ENCODE measurements around the gene EXO5. TPM values are rescaled to one million over a fixed set of nuclear protein-coding genes. Genes with fewer than 3 reads are reported as not detected.
"Not testable (repeated sequence)": the region's sequence is repeated elsewhere in the genome, so short reads cannot be mapped to it uniquely, and the experiment has no call there.

Gene EXO5
- total RNA-seq, 2 experiments from 2014 or later, result 9.4 to 9.9 TPM

GRCh38 chr1:40519517-40519916, 10.9 kb downstream of the EXO5 start:
- no peaks in the 10 kb centered on the region for H3K4me1 Mint-ChIP-seq (ENCODE audit: low read depth)
- H3K9me3 Mint-ChIP-seq, result peaks cover 56% of the 10 kb centered on the region
- no peaks in the 10 kb centered on the region for H3K27me3 Mint-ChIP-seq (ENCODE audit: low read depth)
- H3K36me3 Mint-ChIP-seq (ENCODE audit: low read depth), result peaks cover 30% of the 10 kb centered on the region
- no peak overlapping the region for H3K4me3 Mint-ChIP-seq
- no peak overlapping the region for H3K27ac Mint-ChIP-seq
- CTCF ChIA-PET, result no interaction called here
- DNase-seq, result no peak
- intact Hi-C loops (cut with micrococcal nuclease), result no loop called here

GRCh38 chr1:40530735-40531380, 22.3 kb downstream of the EXO5 start:
- CTCF ChIA-PET, result interaction anchor here (0.7 kb wide), 1 partner anchor 93 kb away, joined by 3 read pairs; no protein-coding TSS in a partner anchor
- peaks cover 6% of the 10 kb centered on the region for H3K9me3 Mint-ChIP-seq
- peaks cover 6% of the 10 kb centered on the region for H3K27me3 Mint-ChIP-seq (ENCODE audit: low read depth)
- intact Hi-C loops (cut with micrococcal nuclease), result loop anchor here (1.0 to 5.0 kb wide), 8 partner anchors 23 to 453 kb away; partner anchors contain the start of genes EXO5, NFYC, SMAP2 and ZMPSTE24
- peaks cover 11% of the 10 kb centered on the region for H3K36me3 Mint-ChIP-seq (ENCODE audit: low read depth)
- H3K27ac Mint-ChIP-seq, result peak overlapping the region; percentile 91
- no peak for DNase-seq
- H3K4me3 Mint-ChIP-seq, result peak overlapping the region; percentile 99
- H3K4me1 Mint-ChIP-seq (ENCODE audit: low read depth), result peaks cover 18% of the 10 kb centered on the region

- CTCF ChIA-PET, result interaction anchor here (0.7 to 2.7 kb wide), 10 partner anchors 13 to 318 kb away, joined by 3 to 22 read pairs (median 4); no protein-coding TSS in a partner anchor
- Mint-ChIP-seq H3K4me1 (ENCODE audit: low read depth) (peaks cover 18% of the 10 kb centered on the region), H3K4me3 (peak within 1 kb of the TSS; percentile 99), H3K36me3 (ENCODE audit: low read depth) (peaks cover 10% of the 10 kb centered on the region), H3K27me3 (ENCODE audit: low read depth) (peaks cover 4% of the 10 kb centered on the region), H3K9me3 (peaks cover 2% of the 10 kb centered on the region), H3K27ac (peak within 1 kb of the TSS; percentile 91)
- DNase-seq, result peak; percentile 94
- intact Hi-C loops (cut with micrococcal nuclease), result loop anchor here (1.0 to 5.0 kb wide), 8 partner anchors 23 to 453 kb away; partner anchors contain the start of genes EXO5, NFYC, SMAP2 and ZMPSTE24
Observed at GRCh38 chr1:40531381-40532061, 23.0 kb downstream of the EXO5 start, which contains the start of gene ZNF684. Gene ZNF684 (plus strand): TSS chr1:40531637. CDS start chr1:40533167, 1,530 bp downstream.

GRCh38 chr1:40532062-40532389, 23.5 kb downstream of the EXO5 start:
- peaks cover 18% of the 10 kb centered on the region for H3K4me1 Mint-ChIP-seq (ENCODE audit: low read depth)
- peaks cover 13% of the 10 kb centered on the region for H3K36me3 Mint-ChIP-seq (ENCODE audit: low read depth)
- peak overlapping the region; percentile 99 for H3K4me3 Mint-ChIP-seq
- intact Hi-C loops (cut with micrococcal nuclease), result loop anchor here (5.0 kb wide), 3 partner anchors 160 to 195 kb away; partner anchors contain the start of genes NFYC and SMAP2
- peak overlapping the region; percentile 91 for H3K27ac Mint-ChIP-seq
- no peak for DNase-seq
- peaks cover 4% of the 10 kb centered on the region for H3K27me3 Mint-ChIP-seq (ENCODE audit: low read depth)
- CTCF ChIA-PET, result interaction anchor here (0.5 to 2.7 kb wide), 21 partner anchors 11 to 405 kb away, joined by 3 to 22 read pairs (median 4); no protein-coding TSS in a partner anchor
- peaks cover 2% of the 10 kb centered on the region for H3K9me3 Mint-ChIP-seq

- no peak overlapping the region for H3K27ac Mint-ChIP-seq
- H3K36me3 Mint-ChIP-seq (ENCODE audit: low read depth), result peaks cover 17% of the 10 kb centered on the region
- no peaks in the 10 kb centered on the region for H3K27me3 Mint-ChIP-seq (ENCODE audit: low read depth)
- H3K9me3 Mint-ChIP-seq, result no peaks in the 10 kb centered on the region
- intact Hi-C loops (cut with micrococcal nuclease), result loop anchor here (5.0 kb wide), 3 partner anchors 159 to 196 kb away; partner anchors contain the start of genes NFYC and SMAP2
- no peak overlapping the region for H3K4me3 Mint-ChIP-seq
- DNase-seq, result peak; percentile 47
- H3K4me1 Mint-ChIP-seq (ENCODE audit: low read depth), result peaks cover 18% of the 10 kb centered on the region
- CTCF ChIA-PET, result interaction anchor here (0.6 to 2.7 kb wide), 25 partner anchors 10 to 389 kb away, joined by 3 to 22 read pairs (median 4); no protein-coding TSS in a partner anchor
Observed at GRCh38 chr1:40532844-40533424, 24.4 kb downstream of the EXO5 start.

- Mint-ChIP-seq H3K9me3 (no peaks in the 10 kb centered on the region), H3K27me3 (ENCODE audit: low read depth) (no peaks in the 10 kb centered on the region), H3K4me1 (ENCODE audit: low read depth) (peaks cover 18% of the 10 kb centered on the region), H3K4me3 (no peak overlapping the region), H3K27ac (no peak overlapping the region), H3K36me3 (ENCODE audit: low read depth) (peaks cover 19% of the 10 kb centered on the region)
- CTCF ChIA-PET, result no interaction called here
- intact Hi-C loops (cut with micrococcal nuclease), result loop anchor here (5.0 kb wide), 3 partner anchors 158 to 197 kb away; partner anchors contain the start of genes NFYC and SMAP2
- no peak for DNase-seq
Observed at GRCh38 chr1:40534589-40534988, 26.0 kb downstream of the EXO5 start.

GRCh38 chr1:40535732-40536131, 27.2 kb downstream of the EXO5 start:
- CTCF ChIA-PET, result no interaction called here
- intact Hi-C loops (cut with micrococcal nuclease), result no loop called here
- Mint-ChIP-seq H3K9me3 (no peaks in the 10 kb centered on the region), H3K4me3 (no peak overlapping the region), H3K36me3 (ENCODE audit: low read depth) (peaks cover 22% of the 10 kb centered on the region), H3K4me1 (ENCODE audit: low read depth) (peaks cover 18% of the 10 kb centered on the region), H3K27me3 (ENCODE audit: low read depth) (no peaks in the 10 kb centered on the region), H3K27ac (no peak overlapping the region)
- no peak for DNase-seq

- Mint-ChIP-seq H3K9me3 (peaks cover 2% of the 10 kb centered on the region), H3K4me1 (ENCODE audit: low read depth) (no peaks in the 10 kb centered on the region), H3K27me3 (ENCODE audit: low read depth) (no peaks in the 10 kb centered on the region), H3K4me3 (no peak overlapping the region), H3K27ac (no peak overlapping the region), H3K36me3 (ENCODE audit: low read depth) (peaks cover 43% of the 10 kb centered on the region)
- DNase-seq, result no peak
- intact Hi-C loops (cut with micrococcal nuclease), result no loop called here
- CTCF ChIA-PET, result no interaction called here
Observed at GRCh38 chr1:40539338-40539737, 30.8 kb downstream of the EXO5 start.

- Mint-ChIP-seq H3K36me3 (ENCODE audit: low read depth) (peaks cover 52% of the 10 kb centered on the region), H3K4me3 (no peak overlapping the region), H3K27ac (no peak overlapping the region), H3K9me3 (peaks cover 29% of the 10 kb centered on the region), H3K27me3 (ENCODE audit: low read depth) (no peaks in the 10 kb centered on the region), H3K4me1 (ENCODE audit: low read depth) (no peaks in the 10 kb centered on the region)
- CTCF ChIA-PET, result no interaction called here
- no peak for DNase-seq
- intact Hi-C loops (cut with micrococcal nuclease), result no loop called here
Observed at GRCh38 chr1:40546957-40547356, 38.4 kb downstream of the EXO5 start.

GRCh38 chr1:40553017-40553416, 44.5 kb downstream of the EXO5 start:
- DNase-seq, result no peak
- CTCF ChIA-PET, result no interaction called here
- H3K9me3 Mint-ChIP-seq, result peaks cover 5% of the 10 kb centered on the region
- intact Hi-C loops (cut with micrococcal nuclease), result no loop called here
- no peaks in the 10 kb centered on the region for H3K4me1 Mint-ChIP-seq (ENCODE audit: low read depth)
- H3K4me3 Mint-ChIP-seq, result no peak overlapping the region
- peaks cover 9% of the 10 kb centered on the region for H3K36me3 Mint-ChIP-seq (ENCODE audit: low read depth)
- H3K27ac Mint-ChIP-seq, result no peak overlapping the region
- no peaks in the 10 kb centered on the region for H3K27me3 Mint-ChIP-seq (ENCODE audit: low read depth)

- not testable (repeated sequence) for DNase-seq
- CTCF ChIA-PET, result interaction anchor here (0.9 kb wide), 1 partner anchor 411 kb away, joined by 3 read pairs; no protein-coding TSS in a partner anchor
Observed at GRCh38 chr1:40554807-40555206, 46.2 kb downstream of the EXO5 start.

GRCh38 chr1:40556121-40556520, 47.6 kb downstream of the EXO5 start:
- intact Hi-C loops (cut with micrococcal nuclease), result no loop called here
- Mint-ChIP-seq H3K4me1 (ENCODE audit: low read depth) (no peaks in the 10 kb centered on the region), H3K4me3 (no peak overlapping the region), H3K27me3 (ENCODE audit: low read depth) (no peaks in the 10 kb centered on the region), H3K27ac (no peak overlapping the region), H3K9me3 (peaks cover 2% of the 10 kb centered on the region), H3K36me3 (ENCODE audit: low read depth) (no peaks in the 10 kb centered on the region)
- CTCF ChIA-PET, result no interaction called here
- no peak for DNase-seq

More at GRCh38 chr1:40554807-40555206, 46.2 kb downstream of the EXO5 start:
- H3K9me3 Mint-ChIP-seq; H3K4me1 Mint-ChIP-seq (ENCODE audit: low read depth); H3K36me3 Mint-ChIP-seq (ENCODE audit: low read depth); H3K4me3 Mint-ChIP-seq; H3K27ac Mint-ChIP-seq; intact Hi-C loops (cut with micrococcal nuclease); H3K27me3 Mint-ChIP-seq (ENCODE audit: low read depth): not testable (repeated sequence)

Measured in activated naive CD4-positive, alpha-beta T cell treated with anti-CD3 and anti-CD28 coated beads for 36 hours (primary cell).